Measurements from ENCODE around the gene NAV3.

DNA sequence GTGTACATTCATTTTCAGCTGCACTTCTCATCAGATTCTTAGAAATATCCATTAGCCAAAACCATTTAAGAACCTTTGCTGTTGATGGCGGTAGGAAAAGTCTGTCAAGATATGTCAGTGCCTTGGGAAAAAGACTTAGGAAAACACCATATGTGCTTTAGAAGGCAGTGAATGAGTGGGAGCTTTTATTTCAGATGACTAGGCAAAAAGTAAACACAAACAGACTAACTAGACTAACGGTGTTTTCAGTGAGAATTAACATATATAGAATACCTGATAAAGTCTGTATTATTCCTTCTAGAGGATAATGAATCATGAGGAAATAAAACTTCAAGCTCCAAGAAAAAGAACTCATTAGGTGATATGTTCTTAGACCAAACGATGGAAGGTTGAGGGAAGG, 418.9 kb downstream of the NAV3 start:
- TF ChIP-seq, protein P1, sequence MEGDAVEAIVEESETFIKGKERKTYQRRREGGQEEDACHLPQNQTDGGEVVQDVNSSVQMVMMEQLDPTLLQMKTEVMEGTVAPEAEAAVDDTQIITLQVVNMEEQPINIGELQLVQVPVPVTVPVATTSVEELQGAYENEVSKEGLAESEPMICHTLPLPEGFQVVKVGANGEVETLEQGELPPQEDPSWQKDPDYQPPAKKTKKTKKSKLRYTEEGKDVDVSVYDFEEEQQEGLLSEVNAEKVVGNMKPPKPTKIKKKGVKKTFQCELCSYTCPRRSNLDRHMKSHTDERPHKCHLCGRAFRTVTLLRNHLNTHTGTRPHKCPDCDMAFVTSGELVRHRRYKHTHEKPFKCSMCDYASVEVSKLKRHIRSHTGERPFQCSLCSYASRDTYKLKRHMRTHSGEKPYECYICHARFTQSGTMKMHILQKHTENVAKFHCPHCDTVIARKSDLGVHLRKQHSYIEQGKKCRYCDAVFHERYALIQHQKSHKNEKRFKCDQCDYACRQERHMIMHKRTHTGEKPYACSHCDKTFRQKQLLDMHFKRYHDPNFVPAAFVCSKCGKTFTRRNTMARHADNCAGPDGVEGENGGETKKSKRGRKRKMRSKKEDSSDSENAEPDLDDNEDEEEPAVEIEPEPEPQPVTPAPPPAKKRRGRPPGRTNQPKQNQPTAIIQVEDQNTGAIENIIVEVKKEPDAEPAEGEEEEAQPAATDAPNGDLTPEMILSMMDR (IDR thresholded peaks at IDR 0.05; ENCODE audit: poor library complexity, severe bottlenecking), result no peak
- TF ChIP-seq POLR2AphosphoS5 (IDR thresholded peaks at IDR 0.05), result no peak
- TF ChIP-seq MXI1 (conservative IDR thresholded peaks at IDR 0.05; ENCODE audit: poor library complexity, severe bottlenecking), result no peak
- TF ChIP-seq EP300 (conservative IDR thresholded peaks at IDR 0.05; ENCODE audit: poor library complexity, severe bottlenecking), result no peak

All from neural cell (in vitro differentiated cells).